Endometrial microvascular endothelial cells (primary cell): Measurements from ENCODE around the gene PRDM5. TPM values are rescaled to one million over a fixed set of nuclear protein-coding genes. Genes with fewer than 3 reads are reported as not detected.
"Not testable (repeated sequence)": the region's sequence is repeated elsewhere in the genome, so short reads cannot be mapped to it uniquely, and the experiment has no call there.

ENCODE experiments used
- in situ Hi-C: cut with HindIII; loops from 2 replicates; pipeline ENCODE4 v1.10.0; 2017; ENCODE audit warnings: low sequenced_read_pairs, low pct_unique_long_range_greater_than_20kb; ENCODE audit errors: inconsistent ontology term
- total RNA-seq: library from RNA; depleted of rRNA; stranded (reverse); fragments of >200 nt; gene quantifications from one replicate; pipeline ENCODE4 v1.2.3, GENCODE V29; 2015; ENCODE audit errors: inconsistent ontology term

The PRDM5 gene
- total RNA-seq, 1 donor from 2014 or later: 5.9 TPM

- in situ Hi-C loops: no loop called here
Observed at GRCh38 chr4:120688791-120689190, 233.7 kb downstream of the PRDM5 start.

GRCh38 chr4:120685756-120686278 lies 236.7 kb downstream of the PRDM5 start:
- in situ Hi-C loops: no loop called here

- in situ Hi-C loops: no loop called here
Observed at GRCh38 chr4:120683897-120684540, 238.5 kb downstream of the PRDM5 start.

GRCh38 chr4:120682981-120683380 lies 239.5 kb downstream of the PRDM5 start:
- in situ Hi-C loops: no loop called here

GRCh38 chr4:120680647-120681228 lies 241.8 kb downstream of the PRDM5 start:
- in situ Hi-C loops: no loop called here

- in situ Hi-C loops: no loop called here
Observed at GRCh38 chr4:120673696-120674095, 248.8 kb downstream of the PRDM5 start.

- in situ Hi-C loops: no loop called here
Observed at GRCh38 chr4:120672558-120673147, 249.9 kb downstream of the PRDM5 start.

GRCh38 chr4:120672076-120672475 lies 250.4 kb downstream of the PRDM5 start:
- in situ Hi-C loops: no loop called here

GRCh38 chr4:120671538-120671937 lies 251.0 kb downstream of the PRDM5 start:
- in situ Hi-C loops: no loop called here

- in situ Hi-C loops: no loop called here
Observed at GRCh38 chr4:120667102-120667501, 255.4 kb downstream of the PRDM5 start.

- in situ Hi-C loops: no loop called here
Observed at GRCh38 chr4:120664851-120665250, 257.7 kb downstream of the PRDM5 start.

GRCh38 chr4:120659616-120660170 lies 262.8 kb downstream of the PRDM5 start:
- in situ Hi-C loops: no loop called here

- in situ Hi-C loops: no loop called here
Observed at GRCh38 chr4:120658772-120659171, 263.8 kb downstream of the PRDM5 start.

GRCh38 chr4:120653804-120654573 lies 268.5 kb downstream of the PRDM5 start:
- in situ Hi-C loops: no loop called here

- in situ Hi-C loops: not testable (repeated sequence)
Observed at GRCh38 chr4:120648336-120648735, 274.2 kb downstream of the PRDM5 start.

Other genes starting within 250 kb of the PRDM5 start
- gene NDNF, start 149.8 kb upstream of the PRDM5 start, total RNA-seq: not detected
- 0.65 TPM for gene TNIP3, start 241.6 kb upstream of the PRDM5 start, total RNA-seq